Memory B cell (primary cell): ENCODE results near the gene SEC24C.
"Not testable (repeated sequence)": the region's sequence is repeated elsewhere in the genome, so short reads cannot be mapped to it uniquely, and the experiment has no call there.

ENCODE experiments used
- ATAC-seq: fragments of 150-1000 bp; cut with Tn5 transposase; 2 replicates; pipeline ENCODE4 v1.10.0; 2021; ENCODE audit warnings: low read depth, mild to moderate bottlenecking, moderate library complexity
- DNase-seq, 2 donors: peaks; one replicate each; pipeline ENCODE4 v3.0.0; 2022; ENCODE audit warnings: low spot score in 2 of 2
- H3K27ac Mint-ChIP-seq: one replicate; pipeline ENCODE4 v1.8.0; 2022; ENCODE audit warnings: mild to moderate bottlenecking, moderate library complexity, mixed read lengths
- H3K27me3 Mint-ChIP-seq: one replicate; pipeline ENCODE4 v1.8.0; 2022; ENCODE audit warnings: mixed read lengths
- H3K36me3 Mint-ChIP-seq: one replicate; pipeline ENCODE4 v1.8.0; 2022; ENCODE audit warnings: mild to moderate bottlenecking, mixed read lengths
- H3K4me1 Mint-ChIP-seq: one replicate; pipeline ENCODE4 v1.8.0; 2022; ENCODE audit warnings: mixed read lengths
- H3K4me3 Mint-ChIP-seq: one replicate; pipeline ENCODE4 v1.8.0; 2022; ENCODE audit warnings: mild to moderate bottlenecking, moderate library complexity, mixed read lengths
- H3K9me3 Mint-ChIP-seq: one replicate; pipeline ENCODE4 v1.8.0; 2022; ENCODE audit warnings: mixed read lengths

Gene SEC24C, protein sequence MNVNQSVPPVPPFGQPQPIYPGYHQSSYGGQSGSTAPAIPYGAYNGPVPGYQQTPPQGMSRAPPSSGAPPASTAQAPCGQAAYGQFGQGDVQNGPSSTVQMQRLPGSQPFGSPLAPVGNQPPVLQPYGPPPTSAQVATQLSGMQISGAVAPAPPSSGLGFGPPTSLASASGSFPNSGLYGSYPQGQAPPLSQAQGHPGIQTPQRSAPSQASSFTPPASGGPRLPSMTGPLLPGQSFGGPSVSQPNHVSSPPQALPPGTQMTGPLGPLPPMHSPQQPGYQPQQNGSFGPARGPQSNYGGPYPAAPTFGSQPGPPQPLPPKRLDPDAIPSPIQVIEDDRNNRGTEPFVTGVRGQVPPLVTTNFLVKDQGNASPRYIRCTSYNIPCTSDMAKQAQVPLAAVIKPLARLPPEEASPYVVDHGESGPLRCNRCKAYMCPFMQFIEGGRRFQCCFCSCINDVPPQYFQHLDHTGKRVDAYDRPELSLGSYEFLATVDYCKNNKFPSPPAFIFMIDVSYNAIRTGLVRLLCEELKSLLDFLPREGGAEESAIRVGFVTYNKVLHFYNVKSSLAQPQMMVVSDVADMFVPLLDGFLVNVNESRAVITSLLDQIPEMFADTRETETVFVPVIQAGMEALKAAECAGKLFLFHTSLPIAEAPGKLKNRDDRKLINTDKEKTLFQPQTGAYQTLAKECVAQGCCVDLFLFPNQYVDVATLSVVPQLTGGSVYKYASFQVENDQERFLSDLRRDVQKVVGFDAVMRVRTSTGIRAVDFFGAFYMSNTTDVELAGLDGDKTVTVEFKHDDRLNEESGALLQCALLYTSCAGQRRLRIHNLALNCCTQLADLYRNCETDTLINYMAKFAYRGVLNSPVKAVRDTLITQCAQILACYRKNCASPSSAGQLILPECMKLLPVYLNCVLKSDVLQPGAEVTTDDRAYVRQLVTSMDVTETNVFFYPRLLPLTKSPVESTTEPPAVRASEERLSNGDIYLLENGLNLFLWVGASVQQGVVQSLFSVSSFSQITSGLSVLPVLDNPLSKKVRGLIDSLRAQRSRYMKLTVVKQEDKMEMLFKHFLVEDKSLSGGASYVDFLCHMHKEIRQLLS

GRCh38 chr10:73743905-73744663 is at the start of gene SEC24C:
TSS of gene SEC24C (plus strand) at chr10:73744372. CDS start at chr10:73746833, 2,461 bp downstream.
- H3K27me3 Mint-ChIP-seq: no peaks in the 10 kb centered on the region
- ATAC-seq (peak; percentile 89), DNase-seq (peak; percentile 86 to 95)
- no peaks in the 10 kb centered on the region for H3K9me3 Mint-ChIP-seq
- peak within 1 kb of the TSS; percentile 100 for H3K4me3 Mint-ChIP-seq
- peaks cover 20% of the 10 kb centered on the region for H3K4me1 Mint-ChIP-seq
- H3K27ac Mint-ChIP-seq: peak within 1 kb of the TSS; percentile 100
- peaks cover 4% of the 10 kb centered on the region for H3K36me3 Mint-ChIP-seq

DNA sequence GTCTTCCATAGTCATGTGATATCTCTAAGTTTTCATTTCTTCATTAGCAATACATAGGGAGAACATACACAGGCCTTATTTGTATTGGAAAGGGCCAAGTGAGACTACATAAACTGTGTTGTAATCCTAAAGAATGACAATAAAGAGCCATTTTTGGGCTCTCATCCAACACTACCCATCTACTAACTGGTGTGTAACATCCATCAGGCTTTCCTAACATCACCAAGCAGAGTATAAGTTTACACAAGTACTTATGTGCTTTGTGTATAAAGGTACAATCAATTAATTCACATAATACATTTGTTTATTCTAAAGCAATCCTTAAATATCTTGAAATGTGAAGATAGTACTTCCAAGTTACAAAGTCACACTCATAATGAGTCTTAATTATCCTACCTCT is 48.9 kb upstream of the SEC24C start:
- not testable (repeated sequence) for H3K36me3 Mint-ChIP-seq, H3K27ac Mint-ChIP-seq, ATAC-seq, H3K4me1 Mint-ChIP-seq, H3K4me3 Mint-ChIP-seq, H3K27me3 Mint-ChIP-seq, H3K9me3 Mint-ChIP-seq, DNase-seq

- not testable (repeated sequence) for DNase-seq, H3K4me3 Mint-ChIP-seq, ATAC-seq, H3K4me1 Mint-ChIP-seq, H3K27ac Mint-ChIP-seq, H3K27me3 Mint-ChIP-seq, H3K9me3 Mint-ChIP-seq
- H3K36me3 Mint-ChIP-seq: peaks cover 11% of the 10 kb centered on the region
Observed at GRCh38 chr10:73697675-73698159, 46.5 kb upstream of the SEC24C start, which contains the start of gene AGAP5. TSS of gene AGAP5 (minus strand) at chr10:73698109. CDS start at chr10:73697755, 354 bp downstream.

DNA sequence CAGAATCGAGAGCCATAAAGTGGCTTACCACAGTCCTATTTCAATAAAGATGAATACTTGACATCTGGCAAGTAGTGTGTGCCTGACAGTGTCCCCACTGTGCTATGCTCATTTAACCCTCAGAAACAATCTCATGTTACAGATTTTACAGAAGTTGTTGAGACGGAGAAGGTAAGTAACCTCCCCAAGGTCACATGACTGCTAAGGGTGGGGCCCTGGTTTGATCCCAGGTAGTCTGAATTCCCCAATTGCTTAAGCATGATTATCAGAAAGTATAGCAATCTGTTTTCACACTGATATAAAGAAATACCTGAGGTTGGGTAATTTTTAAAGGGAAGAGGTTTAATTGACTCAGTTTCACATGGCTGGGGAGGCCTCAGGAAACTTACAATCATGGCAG is 45.4 kb upstream of the SEC24C start:
- H3K27me3 Mint-ChIP-seq, ATAC-seq, H3K4me1 Mint-ChIP-seq, DNase-seq, H3K4me3 Mint-ChIP-seq, H3K9me3 Mint-ChIP-seq, H3K27ac Mint-ChIP-seq: not testable (repeated sequence)
- peaks cover 14% of the 10 kb centered on the region for H3K36me3 Mint-ChIP-seq

DNA sequence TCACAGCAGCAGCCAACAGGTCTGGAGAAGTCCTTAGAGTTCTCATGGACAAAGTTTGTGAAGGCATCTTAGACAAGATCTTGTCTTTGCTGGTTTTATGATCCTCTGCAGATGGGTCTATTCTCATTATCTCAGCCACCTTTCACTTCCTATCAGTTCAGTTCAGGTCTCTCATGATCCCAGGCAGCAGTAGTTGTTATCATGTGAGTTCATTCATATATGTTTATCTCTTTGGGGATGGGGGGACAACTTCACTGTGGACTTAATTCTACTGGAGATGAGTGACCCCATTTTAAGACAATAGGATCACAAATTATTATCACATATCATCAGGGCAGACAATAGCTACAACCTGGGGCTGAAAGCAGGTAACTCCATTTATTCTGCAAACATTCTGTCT is 40.2 kb upstream of the SEC24C start:
- not testable (repeated sequence) for H3K4me3 Mint-ChIP-seq, H3K27me3 Mint-ChIP-seq, ATAC-seq, H3K27ac Mint-ChIP-seq, DNase-seq, H3K4me1 Mint-ChIP-seq, H3K9me3 Mint-ChIP-seq
- peaks cover 16% of the 10 kb centered on the region for H3K36me3 Mint-ChIP-seq

DNA sequence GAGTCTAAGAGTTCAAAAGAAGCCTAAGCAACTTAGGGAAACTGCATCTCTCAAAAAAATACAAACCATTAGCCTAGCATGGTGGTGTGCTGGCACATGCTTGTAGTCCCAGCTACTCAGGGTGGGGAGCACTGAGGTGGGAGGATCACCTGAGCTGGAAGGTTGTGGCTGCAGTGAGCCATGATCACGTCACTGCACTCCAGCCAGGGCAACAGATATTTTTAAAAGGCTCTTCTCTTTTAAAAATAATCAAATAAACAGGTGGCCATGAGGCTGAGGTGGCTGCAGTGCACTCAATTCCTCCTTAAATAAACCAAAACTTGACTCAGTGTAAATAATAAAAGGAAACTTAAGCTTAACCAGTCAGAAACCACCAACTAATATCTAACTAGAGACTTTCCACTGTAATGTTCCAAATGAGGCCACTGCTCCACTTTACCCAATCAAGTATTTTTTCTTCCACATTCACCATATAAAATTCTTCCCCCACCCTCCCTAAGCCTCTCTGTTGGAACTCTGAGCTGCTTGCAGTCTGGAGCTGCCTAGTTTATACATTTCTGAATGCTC is 38.6 kb upstream of the SEC24C start:
- H3K9me3 Mint-ChIP-seq, H3K4me1 Mint-ChIP-seq, H3K4me3 Mint-ChIP-seq, H3K27me3 Mint-ChIP-seq, ATAC-seq, DNase-seq: not testable (repeated sequence)
- Mint-ChIP-seq H3K27ac (peak overlapping the region; percentile 41), H3K36me3 (peaks cover 14% of the 10 kb centered on the region)

DNA sequence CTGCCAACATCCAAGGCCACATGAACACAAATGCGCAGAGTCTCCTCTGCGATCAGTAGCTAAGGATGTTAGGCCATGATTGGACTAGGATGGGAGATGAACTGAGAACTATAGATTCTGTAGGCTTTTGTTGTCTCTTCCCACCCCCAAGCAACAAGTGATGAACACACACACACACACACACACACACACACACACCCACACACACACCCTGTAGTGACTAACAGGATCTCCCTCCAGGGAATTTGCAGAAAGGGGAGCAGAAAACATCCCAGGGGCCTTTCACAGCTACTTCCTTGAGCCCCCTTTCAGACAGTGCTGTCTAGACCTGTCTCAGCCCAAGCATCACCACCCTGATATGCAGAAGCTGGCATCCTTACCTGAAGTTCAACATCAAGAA is 37.7 kb upstream of the SEC24C start:
- not testable (repeated sequence) for H3K36me3 Mint-ChIP-seq, H3K27ac Mint-ChIP-seq, H3K4me3 Mint-ChIP-seq

GRCh38 chr10:73707628-73708027 is 36.5 kb upstream of the SEC24C start:
- H3K4me1 Mint-ChIP-seq, ATAC-seq, H3K27ac Mint-ChIP-seq, H3K4me3 Mint-ChIP-seq, H3K9me3 Mint-ChIP-seq, DNase-seq, H3K27me3 Mint-ChIP-seq: not testable (repeated sequence)
- peaks cover 14% of the 10 kb centered on the region for H3K36me3 Mint-ChIP-seq

More for the DNA sequence above, 37.7 kb upstream of the SEC24C start:
- H3K4me1 Mint-ChIP-seq, H3K27me3 Mint-ChIP-seq, H3K9me3 Mint-ChIP-seq, DNase-seq, ATAC-seq: not testable (repeated sequence)

DNA sequence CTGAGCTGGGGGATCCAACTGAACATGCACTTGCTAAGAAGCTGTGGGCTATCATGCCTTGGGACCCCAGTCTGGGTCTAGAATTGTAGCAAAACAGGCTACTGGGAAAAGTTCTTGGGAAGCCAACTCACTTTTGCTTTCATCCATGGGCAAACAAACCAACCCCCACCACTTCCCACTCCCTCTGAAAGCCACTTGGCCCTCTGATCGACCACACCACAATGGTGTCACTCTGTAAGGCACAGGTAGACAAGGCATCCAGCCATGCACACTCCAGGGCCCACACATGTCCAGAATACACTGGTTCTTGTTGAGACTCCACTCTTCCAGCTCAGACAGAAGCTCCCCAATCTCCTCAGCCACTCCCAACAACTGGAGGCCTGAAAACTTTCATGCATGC is 36.0 kb upstream of the SEC24C start:
- H3K27ac Mint-ChIP-seq, H3K9me3 Mint-ChIP-seq, ATAC-seq, DNase-seq, H3K4me1 Mint-ChIP-seq, H3K27me3 Mint-ChIP-seq, H3K4me3 Mint-ChIP-seq: not testable (repeated sequence)
- H3K36me3 Mint-ChIP-seq: peaks cover 14% of the 10 kb centered on the region

DNA sequence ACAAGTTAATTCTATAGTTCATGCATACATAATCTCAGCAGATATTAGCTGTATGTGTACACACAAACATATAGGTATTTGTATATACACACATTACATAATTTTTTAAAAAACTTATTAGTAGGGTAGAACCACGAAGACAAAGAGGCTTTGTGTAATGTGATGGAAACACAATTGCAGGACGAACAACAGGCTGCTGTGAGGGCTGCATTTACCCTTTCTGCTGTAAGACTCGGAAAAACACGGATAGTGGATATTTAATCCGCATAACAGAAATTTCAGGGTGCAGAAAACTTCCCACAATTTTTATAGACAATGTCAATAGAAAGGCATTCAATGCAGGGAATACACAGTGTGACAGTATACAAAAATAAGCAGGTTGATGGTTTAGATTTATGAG is 32.5 kb upstream of the SEC24C start:
- not testable (repeated sequence) for H3K36me3 Mint-ChIP-seq, H3K4me1 Mint-ChIP-seq, H3K9me3 Mint-ChIP-seq, H3K27ac Mint-ChIP-seq, H3K27me3 Mint-ChIP-seq, DNase-seq, H3K4me3 Mint-ChIP-seq, ATAC-seq

GRCh38 chr10:73713912-73714311 is 30.3 kb upstream of the SEC24C start:
- not testable (repeated sequence) for H3K4me1 Mint-ChIP-seq, H3K27me3 Mint-ChIP-seq, ATAC-seq, H3K4me3 Mint-ChIP-seq, DNase-seq, H3K9me3 Mint-ChIP-seq
- H3K27ac Mint-ChIP-seq: peak overlapping the region; percentile 68
- H3K36me3 Mint-ChIP-seq: peaks cover 11% of the 10 kb centered on the region

GRCh38 chr10:73714483-73714882 is 29.7 kb upstream of the SEC24C start:
- H3K9me3 Mint-ChIP-seq, H3K27ac Mint-ChIP-seq, H3K4me3 Mint-ChIP-seq, H3K4me1 Mint-ChIP-seq, H3K27me3 Mint-ChIP-seq, DNase-seq, ATAC-seq: not testable (repeated sequence)
- peaks cover 11% of the 10 kb centered on the region for H3K36me3 Mint-ChIP-seq
